Left ventricle myocardium inferior (tissue), 1 donor: ENCODE data around the gene STARD10. TPM values are rescaled to one million over a fixed set of nuclear protein-coding genes. Genes with fewer than 3 reads are reported as not detected.

Source experiments
- DNase-seq: peaks from one replicate; pipeline ENCODE4 v3.0.0-alpha.2; 2020
- H3K27ac ChIP-seq: fragments of 200-600 bp; replicated peaks from 2 replicates; pipeline ENCODE4 v1.8.0; 2021
- H3K27me3 ChIP-seq: fragments of 200-600 bp; 2 replicates; pipeline ENCODE4 v1.8.0; 2021; ENCODE audit warnings: low read depth
- H3K36me3 ChIP-seq: fragments of 200-600 bp; 2 replicates; pipeline ENCODE4 v1.8.0; 2021
- H3K4me1 ChIP-seq: fragments of 200-600 bp; 2 replicates; pipeline ENCODE4 v1.8.0; 2021
- H3K4me3 ChIP-seq: fragments of 200-600 bp; 2 replicates; pipeline ENCODE4 v1.8.0; 2021; ENCODE audit warnings: mild to moderate bottlenecking, moderate library complexity
- H3K9me3 ChIP-seq: fragments of 200-600 bp; replicated peaks from 2 replicates; pipeline ENCODE4 v1.8.0; 2021
- CTCF ChIP-seq: fragments of 200-600 bp; IDR thresholded peaks from 2 replicates; pipeline ENCODE4 v1.8.0; 2021; ENCODE audit warnings: antibody characterized with exemption, mild to moderate bottlenecking, borderline replicate concordance
- intact Hi-C: fragments of 100-400 bp; cut with micrococcal nuclease; formaldehyde crosslinking; loops from one replicate; pipeline ENCODE4 v1.11.0; 2022
- total RNA-seq: library from RNA; stranded (reverse); fragmentation: NEBNext Ultra II Directional; extraction: Animal tissue kit (Norgen Biotek cat#: 25700); gene quantifications from one replicate; pipeline ENCODE4 v1.2.1, GENCODE V29; 2021
- donor health status: DM: no; HTN: yes; CAD: no; lungs with severe emphysema.

The STARD10 gene
- total RNA-seq, 1 donor from 2014 or later, result 93.6 TPM

GRCh38 chr11:72833083-72833733 is 39.4 kb upstream of the STARD10 start:
- DNase-seq, result no peak
- intact Hi-C loops, result loop anchor here (5.0 kb wide), 1 partner anchor 344 kb away; no protein-coding TSS in a partner anchor
- no peak for TF ChIP-seq CTCF
- peaks cover 11% of the 10 kb centered on the region for H3K36me3 ChIP-seq
- no peak overlapping the region for H3K4me3 ChIP-seq
- H3K9me3 ChIP-seq, result no peaks in the 10 kb centered on the region
- H3K4me1 ChIP-seq, result peaks cover 76% of the 10 kb centered on the region
- H3K27ac ChIP-seq, result peak overlapping the region; percentile 95
- H3K27me3 ChIP-seq, result no peaks in the 10 kb centered on the region

DNA sequence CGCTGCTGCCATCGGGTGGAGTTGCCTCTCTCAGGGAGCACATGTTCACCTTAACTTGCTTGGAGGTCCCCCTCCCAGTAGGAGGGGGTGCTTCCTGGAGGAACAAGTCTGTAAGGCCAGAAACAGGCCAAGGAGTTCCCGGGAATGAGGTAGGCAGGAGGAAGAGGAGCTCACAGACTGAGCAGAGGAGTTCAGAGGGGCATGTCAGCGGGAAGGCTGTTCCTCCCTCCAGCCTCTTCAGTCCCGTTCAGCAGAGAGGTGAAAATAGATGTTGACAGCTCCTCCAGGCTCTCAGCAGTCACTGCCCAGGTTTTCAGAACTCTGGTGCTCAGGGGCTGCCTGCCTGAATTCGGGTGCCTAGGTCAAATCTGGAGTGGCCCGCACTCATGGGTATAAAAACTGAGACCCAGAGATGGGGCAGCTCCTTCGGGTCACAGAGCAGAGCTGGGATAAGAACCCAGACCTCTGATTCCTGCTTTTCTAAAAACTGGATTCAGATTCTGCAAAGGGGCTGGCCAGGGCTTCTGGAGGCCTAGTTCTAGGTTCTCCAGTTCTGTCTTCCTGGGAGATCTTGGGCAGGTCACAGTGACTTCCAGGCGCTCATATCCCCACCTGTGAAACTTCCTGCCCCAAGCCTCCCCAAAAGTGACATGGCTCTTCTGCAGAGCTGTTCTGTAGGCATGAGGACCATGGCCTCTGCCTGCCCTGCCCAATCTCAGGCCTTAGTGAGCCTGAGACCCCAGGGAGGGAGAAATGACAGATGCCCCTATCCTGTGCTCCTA is 38.6 kb upstream of the STARD10 start:
- Histone ChIP-seq H3K4me1 (peaks cover 76% of the 10 kb centered on the region), H3K27me3 (no peaks in the 10 kb centered on the region), H3K36me3 (peaks cover 4% of the 10 kb centered on the region), H3K27ac (peak overlapping the region; percentile 95), H3K9me3 (no peaks in the 10 kb centered on the region), H3K4me3 (no peak overlapping the region)
- intact Hi-C loops, result loop anchor here (5.0 kb wide), 1 partner anchor 345 kb away; no protein-coding TSS in a partner anchor
- DNase-seq, result no peak
- no peak for TF ChIP-seq CTCF

DNA sequence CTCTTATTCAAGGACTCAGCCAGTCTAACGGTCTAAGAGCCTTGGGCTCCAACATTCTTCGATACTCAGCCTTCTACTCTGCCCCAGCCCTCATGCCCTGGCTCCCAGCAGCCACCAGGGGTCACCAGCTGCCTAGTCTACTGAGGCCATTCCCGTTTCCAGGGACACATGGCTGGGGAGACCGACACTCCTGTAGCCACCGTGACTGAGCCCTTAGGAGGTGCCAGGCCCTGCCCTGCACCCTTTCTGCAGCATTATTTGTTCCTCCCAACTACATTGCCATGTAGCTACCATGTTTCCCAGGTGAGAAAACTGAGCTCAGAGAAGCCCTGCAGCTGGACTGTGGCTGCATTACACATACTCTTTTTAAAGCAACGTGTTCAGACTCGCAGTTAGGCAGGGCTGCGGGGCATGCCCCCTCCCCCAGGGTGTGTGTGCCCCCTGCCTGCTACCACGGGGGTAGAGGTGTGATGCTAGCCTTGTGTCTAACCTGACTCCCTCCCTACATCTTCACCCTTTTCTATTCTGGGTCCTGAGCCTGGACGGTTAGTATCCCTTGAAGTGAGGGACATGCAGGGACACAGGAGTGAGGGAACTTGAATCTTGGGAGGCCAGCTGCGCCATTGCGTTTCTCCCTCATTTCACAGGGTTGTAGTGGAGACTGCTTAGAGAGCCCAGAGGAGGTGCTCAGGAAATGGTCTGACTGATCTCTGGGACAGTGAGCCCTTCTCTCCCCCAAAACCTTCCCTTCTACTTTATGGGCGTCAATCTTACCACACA is 37.9 kb upstream of the STARD10 start:
- intact Hi-C loops, result loop anchor here (5.0 kb wide), 1 partner anchor 346 kb away; no protein-coding TSS in a partner anchor
- peaks cover 72% of the 10 kb centered on the region for H3K4me1 ChIP-seq

GRCh38 chr11:72829884-72830533 is 36.2 kb upstream of the STARD10 start:
- no peak for DNase-seq
- no peak for TF ChIP-seq CTCF
- no peak overlapping the region for H3K27ac ChIP-seq
- intact Hi-C loops, result loop anchor here (5.0 kb wide), 1 partner anchor 347 kb away; no protein-coding TSS in a partner anchor
- H3K27me3 ChIP-seq, result no peaks in the 10 kb centered on the region
- no peaks in the 10 kb centered on the region for H3K9me3 ChIP-seq
- no peak overlapping the region for H3K4me3 ChIP-seq
- peaks cover 55% of the 10 kb centered on the region for H3K4me1 ChIP-seq
- no peaks in the 10 kb centered on the region for H3K36me3 ChIP-seq

More for the DNA sequence above, 37.9 kb upstream of the STARD10 start:
- no peak overlapping the region for H3K4me3 ChIP-seq
- TF ChIP-seq CTCF, result peak; percentile 97
- no peaks in the 10 kb centered on the region for H3K36me3 ChIP-seq
- DNase-seq, result peak; percentile 87
- peak overlapping the region; percentile 95 for H3K27ac ChIP-seq
- no peaks in the 10 kb centered on the region for H3K27me3 ChIP-seq
- no peaks in the 10 kb centered on the region for H3K9me3 ChIP-seq

DNA sequence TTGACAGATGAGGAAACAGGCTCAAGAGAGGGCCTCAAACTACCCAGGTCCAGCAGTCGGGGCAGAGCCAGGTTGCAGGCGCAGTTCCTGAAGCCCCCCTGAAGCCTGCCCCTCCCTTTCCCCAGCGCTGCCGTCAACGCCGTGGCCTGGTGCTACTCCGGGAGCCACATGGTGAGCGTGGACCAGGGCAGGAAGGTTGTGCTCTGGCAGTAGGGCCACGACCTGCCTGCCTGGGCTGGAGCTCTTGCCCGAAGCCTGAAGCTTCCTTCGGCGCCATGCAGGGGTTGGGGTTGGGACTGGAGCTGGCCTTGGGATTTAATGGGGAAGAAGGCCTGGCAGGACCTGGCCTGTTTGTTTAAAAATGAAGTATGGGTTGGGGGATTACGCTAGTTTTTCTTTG is 35.3 kb upstream of the STARD10 start:
- TF ChIP-seq CTCF, result no peak
- H3K27me3 ChIP-seq, result no peaks in the 10 kb centered on the region
- DNase-seq, result no peak
- H3K27ac ChIP-seq, result peak overlapping the region; percentile 63
- H3K4me1 ChIP-seq, result peaks cover 47% of the 10 kb centered on the region
- intact Hi-C loops, result no loop called here
- no peak overlapping the region for H3K4me3 ChIP-seq
- H3K9me3 ChIP-seq, result no peaks in the 10 kb centered on the region
- no peaks in the 10 kb centered on the region for H3K36me3 ChIP-seq
